ENCODE data around the gene AVL9. TPM values are rescaled to one million over a fixed set of nuclear protein-coding genes. Genes with fewer than 3 reads are reported as not detected.
A peak's percentile ranks its signal among the peaks of the same experiment; 100 is the strongest.

The AVL9 gene
- total and polyA plus RNA-seq, 9 of the 15 experiments (the other 6 are each of a cell fraction or from before 2014, with no cell fraction given) = 6.4 to 66.2 (median 30.1) TPM

- TF ChIP-seq TEAD1 (CRISPR knock-in tag; IDR thresholded peaks at IDR 0.05) (peak in 1 of 2 experiments; percentile 81; a peak in 2 of 4 replicates), ZNF175 (CRISPR knock-in tag; IDR thresholded peaks at IDR 0.05; ENCODE audit: low read depth) (peak; percentile 73), UBTF (IDR thresholded peaks at IDR 0.05; ENCODE audit: borderline replicate concordance in 1 of 2, low read depth in 2 of 2, low read length in 2 of 2) (no peak), FOXJ3 (CRISPR knock-in tag; IDR thresholded peaks at IDR 0.05) (no peak), RB1 (IDR thresholded peaks at IDR 0.05; ENCODE audit: low read depth) (no peak), ZNF121 (CRISPR knock-in tag; conservative IDR thresholded peaks at IDR 0.05) (no peak), STAT5B (CRISPR knock-in tag; IDR thresholded peaks at IDR 0.05) (0 out of 2 replicates have a peak, but pooled peaks have one; percentile 56), PTTG1 (tag; IDR thresholded peaks at IDR 0.05; ENCODE audit: low read depth) (peak; percentile 87), ZNF76 (CRISPR knock-in tag; IDR thresholded peaks at IDR 0.05; ENCODE audit: borderline replicate concordance) (no peak), CTCF (IDR thresholded peaks at IDR 0.05 in 2 of 3, conservative IDR thresholded peaks at IDR 0.05 in 1 of 3; ENCODE audit: insufficient read depth in 2 of 3, low read depth in 1 of 3, low read length in 3 of 3) (no peak), TRIM28 (IDR thresholded peaks at IDR 0.05) (no peak), MYNN (IDR thresholded peaks at IDR 0.05) (no peak), MYNN (CRISPR knock-in tag; IDR thresholded peaks at IDR 0.05) (no peak), DIDO1 (tag; IDR thresholded peaks at IDR 0.05; ENCODE audit: low read depth) (0 out of 2 replicates have a peak, but pooled peaks have one; percentile 26), HEY1 (CRISPR knock-in tag; IDR thresholded peaks at IDR 0.05; ENCODE audit: borderline replicate concordance) (no peak), E4F1 (CRISPR knock-in tag; IDR thresholded peaks at IDR 0.05; ENCODE audit: borderline replicate concordance) (no peak), BCOR (IDR thresholded peaks at IDR 0.05) (no peak), KLF6 (CRISPR knock-in tag; IDR thresholded peaks at IDR 0.05; ENCODE audit: borderline replicate concordance) (peak; percentile 79; the same call in 1 of the 2 replicates), DACH1 (IDR thresholded peaks at IDR 0.05; ENCODE audit: partially characterized antibody) (no peak), PHF8 (IDR thresholded peaks at IDR 0.05; ENCODE audit: borderline replicate concordance, low read length) (no peak)
Measured at GRCh38 chr7:32539366-32539765, 44.1 kb downstream of the AVL9 start (continued).

Measured in K562 (cell line).